Osteocyte (in vitro differentiated cells): ENCODE measurements around the gene CLEC16A. TPM values are rescaled to one million over a fixed set of nuclear protein-coding genes. Genes with fewer than 3 reads are reported as not detected.
A peak's percentile ranks its signal among the peaks of the same experiment; 100 is the strongest.

Source experiments
- DNase-seq: peaks from one replicate; pipeline ENCODE4 v3.0.0; 2021; ENCODE audit warnings: mixed read lengths; ENCODE audit not compliant: unreplicated experiment; ENCODE audit errors: extremely low spot score
- H3K27ac Mint-ChIP-seq: one replicate; pipeline ENCODE4 v1.8.0; 2021; ENCODE audit warnings: mild to moderate bottlenecking, mixed read lengths; ENCODE audit not compliant: unreplicated experiment
- H3K27me3 Mint-ChIP-seq: one replicate; pipeline ENCODE4 v1.8.0; 2021; ENCODE audit warnings: mixed read lengths; ENCODE audit not compliant: unreplicated experiment
- H3K36me3 Mint-ChIP-seq: one replicate; pipeline ENCODE4 v1.8.0; 2021; ENCODE audit warnings: mixed read lengths; ENCODE audit not compliant: unreplicated experiment
- H3K4me1 Mint-ChIP-seq: one replicate; pipeline ENCODE4 v1.8.0; 2021; ENCODE audit warnings: mixed read lengths; ENCODE audit not compliant: unreplicated experiment
- H3K4me3 Mint-ChIP-seq: one replicate; pipeline ENCODE4 v1.8.0; 2021; ENCODE audit warnings: mild to moderate bottlenecking, moderate library complexity, mixed read lengths; ENCODE audit not compliant: unreplicated experiment
- H3K9me3 Mint-ChIP-seq: one replicate; pipeline ENCODE4 v1.8.0; 2021; ENCODE audit warnings: mixed read lengths; ENCODE audit not compliant: unreplicated experiment
- total RNA-seq: library from RNA; stranded (reverse); gene quantifications from 2 replicates; pipeline ENCODE4 v1.2.1, GENCODE V29; 2021
- TF ChIP-seq, protein P1 (sequence below): fragments of 200-600 bp; sonication (generic); IDR thresholded peaks from 2 replicates; pipeline ENCODE4 v1.5.0; 2021; ENCODE audit warnings: antibody characterized with exemption, mild to moderate bottlenecking, moderate library complexity

The CLEC16A gene
- total RNA-seq, 1 donor from 2014 or later: 22.1 TPM

- Mint-ChIP-seq H3K27me3 (no peaks in the 10 kb centered on the region), H3K27ac (no peak overlapping the region), H3K4me3 (no peak overlapping the region), H3K9me3 (peaks cover 12% of the 10 kb centered on the region), H3K36me3 (peaks cover 38% of the 10 kb centered on the region), H3K4me1 (peaks cover 12% of the 10 kb centered on the region)
- TF ChIP-seq, protein P1, sequence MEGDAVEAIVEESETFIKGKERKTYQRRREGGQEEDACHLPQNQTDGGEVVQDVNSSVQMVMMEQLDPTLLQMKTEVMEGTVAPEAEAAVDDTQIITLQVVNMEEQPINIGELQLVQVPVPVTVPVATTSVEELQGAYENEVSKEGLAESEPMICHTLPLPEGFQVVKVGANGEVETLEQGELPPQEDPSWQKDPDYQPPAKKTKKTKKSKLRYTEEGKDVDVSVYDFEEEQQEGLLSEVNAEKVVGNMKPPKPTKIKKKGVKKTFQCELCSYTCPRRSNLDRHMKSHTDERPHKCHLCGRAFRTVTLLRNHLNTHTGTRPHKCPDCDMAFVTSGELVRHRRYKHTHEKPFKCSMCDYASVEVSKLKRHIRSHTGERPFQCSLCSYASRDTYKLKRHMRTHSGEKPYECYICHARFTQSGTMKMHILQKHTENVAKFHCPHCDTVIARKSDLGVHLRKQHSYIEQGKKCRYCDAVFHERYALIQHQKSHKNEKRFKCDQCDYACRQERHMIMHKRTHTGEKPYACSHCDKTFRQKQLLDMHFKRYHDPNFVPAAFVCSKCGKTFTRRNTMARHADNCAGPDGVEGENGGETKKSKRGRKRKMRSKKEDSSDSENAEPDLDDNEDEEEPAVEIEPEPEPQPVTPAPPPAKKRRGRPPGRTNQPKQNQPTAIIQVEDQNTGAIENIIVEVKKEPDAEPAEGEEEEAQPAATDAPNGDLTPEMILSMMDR: no peak
- no peak for DNase-seq
These were observed 77.6 kb downstream of the CLEC16A start for GRCh38 chr16:11022002-11022401.

GRCh38 chr16:11023262-11024039 is 79.1 kb downstream of the CLEC16A start:
- TF ChIP-seq, protein P1: no peak
- DNase-seq: no peak
- peaks cover 17% of the 10 kb centered on the region for H3K9me3 Mint-ChIP-seq
- no peak overlapping the region for H3K27ac Mint-ChIP-seq
- peaks cover 50% of the 10 kb centered on the region for H3K36me3 Mint-ChIP-seq
- H3K27me3 Mint-ChIP-seq: no peaks in the 10 kb centered on the region
- H3K4me3 Mint-ChIP-seq: no peak overlapping the region
- peaks cover 10% of the 10 kb centered on the region for H3K4me1 Mint-ChIP-seq

DNA sequence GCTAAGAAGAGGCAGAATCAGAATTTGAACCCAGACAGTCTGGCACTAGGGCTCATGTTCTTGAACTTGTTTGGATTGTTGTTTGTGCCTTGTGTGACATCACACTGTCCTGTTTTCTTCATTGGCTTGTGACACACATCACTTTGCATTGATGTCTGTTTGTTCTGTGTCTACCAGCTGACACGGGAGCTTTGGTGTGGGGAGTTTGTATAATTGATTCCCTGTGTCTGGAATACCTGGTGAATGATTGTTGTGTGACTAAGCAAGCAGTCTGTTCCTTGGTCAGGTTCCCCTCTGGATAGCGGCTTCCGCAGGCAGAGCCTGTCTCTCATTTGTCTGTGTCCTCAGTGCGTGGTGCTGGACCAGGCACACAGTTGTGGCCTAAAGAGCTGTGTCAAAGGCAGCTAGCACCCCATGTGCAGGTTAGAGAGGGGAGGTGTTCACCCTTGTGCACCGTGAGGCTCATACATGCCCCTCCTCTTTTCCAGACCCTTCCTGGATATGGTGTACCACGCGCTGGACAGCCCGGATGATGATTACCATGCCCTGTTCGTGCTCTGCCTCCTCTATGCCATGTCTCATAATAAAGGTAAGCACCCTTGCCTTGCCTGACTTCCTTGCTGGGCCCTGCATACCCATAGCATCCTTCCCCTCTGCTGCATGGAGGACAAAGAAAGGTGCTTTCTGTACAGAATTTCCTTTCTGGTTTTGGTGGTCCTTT is 80.1 kb downstream of the CLEC16A start:
- Mint-ChIP-seq H3K36me3 (peaks cover 59% of the 10 kb centered on the region), H3K9me3 (peaks cover 22% of the 10 kb centered on the region), H3K27me3 (no peaks in the 10 kb centered on the region), H3K27ac (no peak overlapping the region), H3K4me3 (no peak overlapping the region), H3K4me1 (peaks cover 14% of the 10 kb centered on the region)
- no peak for DNase-seq
- TF ChIP-seq, protein P1: no peak

GRCh38 chr16:11025120-11025531 is 80.8 kb downstream of the CLEC16A start:
- no peak for DNase-seq
- Mint-ChIP-seq H3K9me3 (peaks cover 26% of the 10 kb centered on the region), H3K36me3 (peaks cover 62% of the 10 kb centered on the region), H3K4me1 (peaks cover 19% of the 10 kb centered on the region), H3K4me3 (no peak overlapping the region), H3K27ac (no peak overlapping the region), H3K27me3 (no peaks in the 10 kb centered on the region)
- TF ChIP-seq, protein P1: no peak

DNA sequence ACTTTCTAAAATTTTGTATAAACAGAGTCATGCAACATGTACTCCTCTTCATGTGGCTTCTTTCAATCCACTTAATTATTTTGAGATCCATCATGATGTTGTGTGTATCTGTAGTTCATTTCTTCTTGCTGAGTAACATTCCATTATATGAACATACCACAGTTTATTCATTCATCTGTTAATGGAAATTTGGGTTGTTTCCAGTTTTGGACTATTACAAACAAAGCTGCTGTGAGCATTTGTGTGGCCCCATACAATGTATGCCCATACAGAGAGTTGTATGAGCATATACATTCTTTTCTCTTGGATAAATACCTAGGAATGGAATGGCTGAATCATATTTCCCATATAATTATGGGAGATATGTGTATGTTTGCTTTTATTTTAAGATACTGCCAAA is 85.6 kb downstream of the CLEC16A start:
- peaks cover 70% of the 10 kb centered on the region for H3K36me3 Mint-ChIP-seq
- peaks cover 42% of the 10 kb centered on the region for H3K4me1 Mint-ChIP-seq
- no peaks in the 10 kb centered on the region for H3K27me3 Mint-ChIP-seq
- TF ChIP-seq, protein P1: no peak
- H3K9me3 Mint-ChIP-seq: peaks cover 26% of the 10 kb centered on the region
- no peak for DNase-seq
- no peak overlapping the region for H3K4me3 Mint-ChIP-seq
- peak overlapping the region; percentile 24 for H3K27ac Mint-ChIP-seq
